SK-N-SH (cell line): ENCODE data around the gene CCS. TPM values are rescaled to one million over a fixed set of nuclear protein-coding genes. Genes with fewer than 3 reads are reported as not detected.

Experiments used
- CTCF ChIA-PET: fragments of 300-600, 350-600 bp; formaldehyde crosslinking; extraction: SDS; loops from one replicate; lab custom pipeline; 2021; lab: Yijun Ruan, JAX
- POLR2A ChIA-PET: fragments of 350-600 bp; sonication (Branson Sonifier 250); formaldehyde crosslinking; extraction: SDS; loops from one replicate; lab custom pipeline; 2020; ENCODE audit warnings: antibody characterized with exemption, inconsistent platforms; lab: Yijun Ruan, JAX
- DNase-seq: peaks from one replicate; pipeline ENCODE4 v3.0.0; 2012
- H2AFZ ChIP-seq: fragments of 200-600 bp; sonication (generic); 2 replicates; pipeline ENCODE4 v1.8.1; 2016; ENCODE audit warnings: antibody characterized with exemption, mild to moderate bottlenecking, low read depth
- H3F3A ChIP-seq: fragments of 200-600 bp; sonication (generic); replicated peaks from 2 replicates; pipeline ENCODE3; 2016; ENCODE audit warnings: antibody characterized with exemption, mild to moderate bottlenecking; ENCODE audit not compliant: insufficient read depth
- H3K27ac ChIP-seq, 2 experiments: fragments of 200-500 bp in 1 of 2; fragments of 200-600 bp in 1 of 2; sonication (Bioruptor generic) in 1 of 2; sonication (generic), shearing (Covaris generic) in 1 of 2; 2 replicates each; pipeline versions ENCODE4 v1.5.1 to v1.6.1; 2014 to 2016; ENCODE audit warnings: low read depth in 2 of 2, inconsistent platforms in 1 of 2, low read length in 1 of 2, mild to moderate bottlenecking in 1 of 2, mixed read lengths in 1 of 2
- H3K27me3 ChIP-seq: fragments of 200-600 bp; sonication (generic), shearing (Covaris generic); 2 replicates; pipeline ENCODE4 v1.6.1; 2016; ENCODE audit warnings: mixed run types; ENCODE audit not compliant: insufficient read depth
- H3K36me3 ChIP-seq, 2 experiments: fragments of 200-500 bp in 1 of 2; fragments of 200-600 bp in 1 of 2; sonication (Bioruptor generic) in 1 of 2; sonication (generic) in 1 of 2; replicated peaks in 1 of 2; 2 replicates each; pipeline versions ENCODE3 to v1.5.1; 2014 to 2016; ENCODE audit warnings: low read length in 1 of 2, mild to moderate bottlenecking in 1 of 2; ENCODE audit not compliant: insufficient read depth in 2 of 2, control insufficient read depth in 1 of 2
- H3K4me1 ChIP-seq, 2 experiments: fragments of 200-500 bp in 1 of 2; fragments of 200-600 bp in 1 of 2; sonication (Bioruptor generic) in 1 of 2; sonication (generic), shearing (Covaris generic) in 1 of 2; 2 replicates each; pipeline versions ENCODE4 v1.5.1 to v1.6.1; 2014 to 2016; ENCODE audit warnings: low read depth in 1 of 2, low read length in 1 of 2, mixed run types in 1 of 2; ENCODE audit not compliant: insufficient read depth in 2 of 2, control insufficient read depth in 1 of 2
- H3K4me2 ChIP-seq: fragments of 200-600 bp; sonication (generic), shearing (Covaris generic); 2 replicates; pipeline ENCODE4 v1.6.1; 2017; ENCODE audit warnings: mixed run types
- H3K4me3 ChIP-seq, 2 experiments: fragments of 200-500 bp in 1 of 2; fragments of 200-600 bp in 1 of 2; sonication (Bioruptor generic) in 1 of 2; sonication (generic), shearing (Covaris generic) in 1 of 2; 2 replicates each; pipeline versions ENCODE4 v1.5.1 to v1.8.1; 2014 to 2016; ENCODE audit warnings: low read depth in 2 of 2, inconsistent platforms in 1 of 2, low read length in 1 of 2, mild to moderate bottlenecking in 1 of 2, mixed read lengths in 1 of 2, moderate library complexity in 1 of 2
- H3K79me2 ChIP-seq: fragments of 200-600 bp; sonication (generic); 2 replicates; pipeline ENCODE4 v1.8.1; 2017; ENCODE audit warnings: mild to moderate bottlenecking; ENCODE audit not compliant: insufficient read depth
- H3K9ac ChIP-seq: fragments of 200-600 bp; sonication (generic); 2 replicates; pipeline ENCODE4 v1.6.1; 2017; ENCODE audit warnings: mixed run types
- H3K9me2 ChIP-seq: fragments of 200-600 bp; sonication (generic); 2 replicates; pipeline ENCODE4 v1.6.1; 2017; ENCODE audit warnings: mixed run types
- H3K9me3 ChIP-seq: fragments of 200-600 bp; sonication (generic); 2 replicates; pipeline ENCODE4 v1.6.1; 2017; ENCODE audit warnings: mixed run types, mild to moderate bottlenecking, moderate library complexity
- H4K20me1 ChIP-seq: fragments of 200-600 bp; sonication (generic); 2 replicates; pipeline ENCODE4 v1.6.1; 2017; ENCODE audit warnings: mild to moderate bottlenecking, mixed run types; ENCODE audit not compliant: insufficient read depth
- CHD2 ChIP-seq: fragments of 150-350 bp; IDR thresholded peaks from 2 replicates; pipeline ENCODE4 v1.6.1; 2018; ENCODE audit warnings: low read length; ENCODE audit not compliant: partially characterized antibody
- CTCF ChIP-seq: fragments of 200-600 bp; sonication (generic); IDR thresholded peaks from 2 replicates; pipeline ENCODE4 v1.6.1; 2017; ENCODE audit warnings: antibody characterized with exemption, mild to moderate bottlenecking, moderate library complexity
- EP300 ChIP-seq, 2 experiments: IDR thresholded peaks; 2 replicates each; pipeline versions ENCODE4 v1.4.0 to v1.6.1; 2012; ENCODE audit warnings: borderline replicate concordance in 1 of 2, low read depth in 1 of 2, low read length in 1 of 2
- FOSL2 ChIP-seq: IDR thresholded peaks from 2 replicates; pipeline ENCODE4 v1.4.0; 2012; ENCODE audit warnings: low read depth, mild to moderate bottlenecking, moderate library complexity, borderline replicate concordance
- FOXM1 ChIP-seq: IDR thresholded peaks from 2 replicates; pipeline ENCODE4 v1.4.0; 2012; ENCODE audit warnings: low read depth, mild to moderate bottlenecking
- JUND ChIP-seq: IDR thresholded peaks from 2 replicates; pipeline ENCODE4 v1.4.0; 2012
- MEF2A ChIP-seq: IDR thresholded peaks from 2 replicates; pipeline ENCODE4 v1.4.0; 2012; ENCODE audit warnings: low read depth, borderline replicate concordance
- MXI1 ChIP-seq: IDR thresholded peaks from 2 replicates; pipeline ENCODE4 v1.6.1; 2012; ENCODE audit warnings: mild to moderate bottlenecking, low read depth, low read length, improper control_type of control experiment
- NRF1 ChIP-seq: IDR thresholded peaks from 2 replicates; pipeline ENCODE4 v1.6.1; 2012; ENCODE audit warnings: low read depth, mild to moderate bottlenecking, low read length
- RAD21 ChIP-seq: IDR thresholded peaks from 2 replicates; pipeline ENCODE4 v1.6.1; 2012; ENCODE audit warnings: mild to moderate bottlenecking, low read length
- TCF12 ChIP-seq: IDR thresholded peaks from 2 replicates; pipeline ENCODE4 v1.4.0; 2012
- TEAD4 ChIP-seq: IDR thresholded peaks from 2 replicates; pipeline ENCODE4 v1.4.0; 2012; ENCODE audit warnings: mild to moderate bottlenecking, borderline replicate concordance; ENCODE audit not compliant: insufficient read depth
- YY1 ChIP-seq: IDR thresholded peaks from 2 replicates; pipeline ENCODE4 v1.4.0; 2012; ENCODE audit warnings: low read depth, mild to moderate bottlenecking
- ZBTB33 ChIP-seq: IDR thresholded peaks from 2 replicates; pipeline ENCODE4 v1.4.0; 2012; ENCODE audit warnings: low read depth, borderline replicate concordance
- WGBS: methylation state at CpG from one replicate; pipeline ENCODE4 v1.1.6; 2017; ENCODE audit warnings: low lambda C conversion rate; 5-methylcytosine and 5-hydroxymethylcytosine counted together
- polyA plus RNA-seq, 3 experiments: library from polyadenylated mRNA; depleted of rRNA; stranded (reverse); fragments of >200 nt; gene quantifications; 2 replicates each; pipeline ENCODE4 v1.2.3, GENCODE V29; 2012
- TF ChIP-seq, protein P1 (sequence below): IDR thresholded peaks from 2 replicates; pipeline ENCODE4 v1.4.0; 2012; ENCODE audit warnings: low read depth, borderline replicate concordance
- TF ChIP-seq, protein P2 (sequence below): IDR thresholded peaks from 2 replicates; pipeline ENCODE4 v1.6.1; 2012; ENCODE audit warnings: mild to moderate bottlenecking, low read depth, low read length, moderate library complexity
- TF ChIP-seq, protein P3 (sequence below): fragments of 150-350 bp; IDR thresholded peaks from 2 replicates; pipeline ENCODE4 v1.6.1; 2017; ENCODE audit warnings: antibody characterized with exemption, low read length, low read depth, borderline replicate concordance

CCS gene
- polyA plus RNA-seq, 1 of the 3 experiments (the other 2 are of a cell fraction): 56.1 TPM

GRCh38 chr11:66609721-66610617, 17.0 kb downstream of the CCS start:
- Histone ChIP-seq H3K27me3 (no peaks in the 10 kb centered on the region), H3K9me2 (no peaks in the 10 kb centered on the region), H3K36me3 (peaks cover 0 to 10% of the 10 kb centered on the region in 2 experiments), H3K4me3 (no peak overlapping the region), H3K9ac (no peak overlapping the region), H3K4me1 (no peaks in the 10 kb centered on the region), H3K27ac (no peak overlapping the region), H4K20me1 (no peaks in the 10 kb centered on the region), H2AFZ (no peak overlapping the region), H3F3A (peaks cover 2% of the 10 kb centered on the region), H3K4me2 (no peak overlapping the region), H3K9me3 (no peaks in the 10 kb centered on the region), H3K79me2 (peaks cover 4% of the 10 kb centered on the region; the same call in 1 of the 2 replicates)
- POLR2A ChIA-PET: no interaction called here
- CTCF ChIA-PET: interaction anchor here (1.7 kb wide), 1 partner anchor 31 kb away, joined by 3 read pairs; no protein-coding TSS in a partner anchor
- no peak for TF ChIP-seq RAD21
- TF ChIP-seq TCF12: no peak
- no peak for TF ChIP-seq ZBTB33
- TF ChIP-seq, protein P1, sequence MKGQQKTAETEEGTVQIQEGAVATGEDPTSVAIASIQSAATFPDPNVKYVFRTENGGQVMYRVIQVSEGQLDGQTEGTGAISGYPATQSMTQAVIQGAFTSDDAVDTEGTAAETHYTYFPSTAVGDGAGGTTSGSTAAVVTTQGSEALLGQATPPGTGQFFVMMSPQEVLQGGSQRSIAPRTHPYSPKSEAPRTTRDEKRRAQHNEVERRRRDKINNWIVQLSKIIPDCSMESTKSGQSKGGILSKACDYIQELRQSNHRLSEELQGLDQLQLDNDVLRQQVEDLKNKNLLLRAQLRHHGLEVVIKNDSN: no peak
- no peak for TF ChIP-seq NRF1
- TF ChIP-seq JUND: no peak
- TF ChIP-seq MXI1: no peak
- no peak for TF ChIP-seq EP300 (IDR thresholded peaks at IDR 0.05; ENCODE audit: borderline replicate concordance in 1 of 2, low read depth in 1 of 2, low read length in 1 of 2)
- no peak for TF ChIP-seq CHD2
- no peak for TF ChIP-seq MEF2A
- WGBS: 75% methylated on average over 4 of the region's 4 CpGs
- DNase-seq: no peak

GRCh38 chr11:66612458-66612857, 19.5 kb downstream of the CCS start:
- ChIA-PET CTCF (interaction anchor here (0.9 kb wide), 1 partner anchor 203 kb away, joined by 3 read pairs; no protein-coding TSS in a partner anchor), POLR2A (interaction anchor here (1.0 kb wide), 1 partner anchor 65 kb away, joined by 3 read pairs; the partner anchor contains the start of gene RBM4B)
- peaks cover 22% of the 10 kb centered on the region for H3K79me2 ChIP-seq
- no peak for DNase-seq
- H3K36me3 ChIP-seq: no peaks in the 10 kb centered on the region
- no peaks in the 10 kb centered on the region for H3K27me3 ChIP-seq
- peaks cover 7% of the 10 kb centered on the region for H4K20me1 ChIP-seq
- no peaks in the 10 kb centered on the region for H3K9me2 ChIP-seq
- H2AFZ ChIP-seq: no peak overlapping the region
- no peak overlapping the region for H3K9ac ChIP-seq
- no peaks in the 10 kb centered on the region for H3K4me1 ChIP-seq
- TF ChIP-seq, protein P2, sequence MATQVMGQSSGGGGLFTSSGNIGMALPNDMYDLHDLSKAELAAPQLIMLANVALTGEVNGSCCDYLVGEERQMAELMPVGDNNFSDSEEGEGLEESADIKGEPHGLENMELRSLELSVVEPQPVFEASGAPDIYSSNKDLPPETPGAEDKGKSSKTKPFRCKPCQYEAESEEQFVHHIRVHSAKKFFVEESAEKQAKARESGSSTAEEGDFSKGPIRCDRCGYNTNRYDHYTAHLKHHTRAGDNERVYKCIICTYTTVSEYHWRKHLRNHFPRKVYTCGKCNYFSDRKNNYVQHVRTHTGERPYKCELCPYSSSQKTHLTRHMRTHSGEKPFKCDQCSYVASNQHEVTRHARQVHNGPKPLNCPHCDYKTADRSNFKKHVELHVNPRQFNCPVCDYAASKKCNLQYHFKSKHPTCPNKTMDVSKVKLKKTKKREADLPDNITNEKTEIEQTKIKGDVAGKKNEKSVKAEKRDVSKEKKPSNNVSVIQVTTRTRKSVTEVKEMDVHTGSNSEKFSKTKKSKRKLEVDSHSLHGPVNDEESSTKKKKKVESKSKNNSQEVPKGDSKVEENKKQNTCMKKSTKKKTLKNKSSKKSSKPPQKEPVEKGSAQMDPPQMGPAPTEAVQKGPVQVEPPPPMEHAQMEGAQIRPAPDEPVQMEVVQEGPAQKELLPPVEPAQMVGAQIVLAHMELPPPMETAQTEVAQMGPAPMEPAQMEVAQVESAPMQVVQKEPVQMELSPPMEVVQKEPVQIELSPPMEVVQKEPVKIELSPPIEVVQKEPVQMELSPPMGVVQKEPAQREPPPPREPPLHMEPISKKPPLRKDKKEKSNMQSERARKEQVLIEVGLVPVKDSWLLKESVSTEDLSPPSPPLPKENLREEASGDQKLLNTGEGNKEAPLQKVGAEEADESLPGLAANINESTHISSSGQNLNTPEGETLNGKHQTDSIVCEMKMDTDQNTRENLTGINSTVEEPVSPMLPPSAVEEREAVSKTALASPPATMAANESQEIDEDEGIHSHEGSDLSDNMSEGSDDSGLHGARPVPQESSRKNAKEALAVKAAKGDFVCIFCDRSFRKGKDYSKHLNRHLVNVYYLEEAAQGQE: no peak
- TF ChIP-seq, protein P3, sequence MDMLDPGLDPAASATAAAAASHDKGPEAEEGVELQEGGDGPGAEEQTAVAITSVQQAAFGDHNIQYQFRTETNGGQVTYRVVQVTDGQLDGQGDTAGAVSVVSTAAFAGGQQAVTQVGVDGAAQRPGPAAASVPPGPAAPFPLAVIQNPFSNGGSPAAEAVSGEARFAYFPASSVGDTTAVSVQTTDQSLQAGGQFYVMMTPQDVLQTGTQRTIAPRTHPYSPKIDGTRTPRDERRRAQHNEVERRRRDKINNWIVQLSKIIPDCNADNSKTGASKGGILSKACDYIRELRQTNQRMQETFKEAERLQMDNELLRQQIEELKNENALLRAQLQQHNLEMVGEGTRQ: no peak
- TF ChIP-seq FOXM1 (no peak), CTCF (no peak), FOSL2 (no peak), TEAD4 (no peak), YY1 (no peak)
- TF ChIP-seq, all 33 proteins: peak for 0
- peaks cover 9% of the 10 kb centered on the region for H3F3A ChIP-seq
- WGBS: 100% methylated on average over 1 of the region's 1 CpG
- no peak overlapping the region for H3K4me2 ChIP-seq
- no peaks in the 10 kb centered on the region for H3K9me3 ChIP-seq
- no peak overlapping the region for H3K4me3 ChIP-seq
- H3K27ac ChIP-seq: no peak overlapping the region
